Glomerular visceral epithelial cell (primary cell): ENCODE results near the gene MOV10L1.
A peak's percentile ranks its signal among the peaks of the same experiment; 100 is the strongest.

Experiments
- DNase-seq: peaks from one replicate; pipeline ENCODE4 v3.0.0-alpha.2; 2016; ENCODE audit errors: extremely low spot score

MOV10L1 gene

DNA sequence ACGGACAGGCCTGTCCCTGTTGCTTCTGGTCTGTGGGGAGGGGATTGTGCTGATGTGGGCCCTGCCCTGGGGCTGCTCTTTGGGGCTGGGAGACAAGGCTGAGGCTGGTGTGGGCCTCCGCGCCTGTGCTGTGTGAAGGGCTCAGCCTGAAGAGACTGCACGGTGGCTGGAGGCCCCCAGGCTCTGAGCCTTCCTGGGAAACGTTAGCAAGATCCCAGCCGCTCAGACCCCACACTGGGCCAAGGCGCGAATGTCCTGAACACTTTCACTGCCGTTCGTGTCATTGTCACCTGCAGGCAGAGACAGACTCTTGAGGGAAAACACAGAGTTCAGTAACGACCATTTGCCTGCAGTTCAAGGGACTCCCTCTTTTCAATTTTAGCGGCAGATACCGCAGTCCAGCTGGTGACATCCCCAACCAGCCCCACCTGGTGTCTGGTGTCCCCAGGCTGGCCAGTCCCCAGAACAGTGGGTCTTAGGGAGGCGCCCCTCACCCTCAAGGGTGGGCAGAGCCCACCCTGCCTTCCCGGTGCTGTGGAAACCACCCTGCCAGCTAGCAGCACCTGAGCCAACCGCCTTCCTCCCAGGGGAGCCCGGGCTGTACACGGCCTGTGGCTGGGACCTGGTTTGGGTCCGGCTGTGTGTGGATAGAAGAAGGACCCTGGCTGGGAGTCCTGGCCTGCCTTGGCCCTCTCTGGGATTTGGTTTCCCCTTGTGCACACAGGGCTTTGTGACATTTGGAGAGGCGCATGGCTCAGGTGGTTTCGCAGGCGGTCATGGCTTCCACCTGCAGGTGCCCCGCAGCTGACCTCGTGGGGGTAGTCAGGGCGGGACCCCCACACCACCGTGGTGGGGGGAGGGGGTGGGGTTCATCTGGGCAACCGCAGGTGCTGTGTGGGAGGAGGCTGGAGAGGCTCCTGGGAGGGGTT, 86.4 kb downstream of the MOV10L1 start:
- DNase-seq = no peak

DNA sequence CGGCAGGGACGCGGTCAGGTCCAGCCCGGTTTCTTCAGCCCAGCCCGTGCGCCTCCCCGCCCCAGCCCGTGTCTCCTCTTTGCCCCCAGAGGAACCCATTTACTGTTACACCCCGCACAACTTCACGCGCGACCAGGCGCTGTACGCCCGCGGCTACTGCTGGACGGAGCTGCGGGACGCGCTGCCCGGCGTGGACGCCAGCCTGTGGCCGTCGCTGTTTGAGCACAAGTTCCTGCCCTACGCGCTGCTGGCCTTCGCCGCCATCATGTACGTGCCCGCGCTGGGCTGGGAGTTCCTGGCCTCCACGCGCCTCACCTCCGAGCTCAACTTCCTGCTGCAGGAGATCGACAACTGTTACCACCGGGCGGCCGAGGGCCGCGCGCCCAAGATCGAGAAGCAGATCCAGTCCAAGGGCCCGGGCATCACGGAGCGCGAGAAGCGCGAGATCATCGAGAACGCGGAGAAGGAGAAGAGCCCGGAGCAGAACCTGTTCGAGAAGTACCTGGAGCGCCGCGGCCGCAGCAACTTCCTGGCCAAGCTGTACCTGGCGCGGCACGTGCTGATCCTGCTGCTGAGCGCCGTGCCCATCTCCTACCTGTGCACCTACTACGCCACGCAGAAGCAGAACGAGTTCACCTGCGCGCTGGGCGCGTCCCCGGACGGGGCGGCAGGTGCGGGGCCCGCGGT, 87.2 kb downstream of the MOV10L1 start:
- DNase-seq = no peak

DNA sequence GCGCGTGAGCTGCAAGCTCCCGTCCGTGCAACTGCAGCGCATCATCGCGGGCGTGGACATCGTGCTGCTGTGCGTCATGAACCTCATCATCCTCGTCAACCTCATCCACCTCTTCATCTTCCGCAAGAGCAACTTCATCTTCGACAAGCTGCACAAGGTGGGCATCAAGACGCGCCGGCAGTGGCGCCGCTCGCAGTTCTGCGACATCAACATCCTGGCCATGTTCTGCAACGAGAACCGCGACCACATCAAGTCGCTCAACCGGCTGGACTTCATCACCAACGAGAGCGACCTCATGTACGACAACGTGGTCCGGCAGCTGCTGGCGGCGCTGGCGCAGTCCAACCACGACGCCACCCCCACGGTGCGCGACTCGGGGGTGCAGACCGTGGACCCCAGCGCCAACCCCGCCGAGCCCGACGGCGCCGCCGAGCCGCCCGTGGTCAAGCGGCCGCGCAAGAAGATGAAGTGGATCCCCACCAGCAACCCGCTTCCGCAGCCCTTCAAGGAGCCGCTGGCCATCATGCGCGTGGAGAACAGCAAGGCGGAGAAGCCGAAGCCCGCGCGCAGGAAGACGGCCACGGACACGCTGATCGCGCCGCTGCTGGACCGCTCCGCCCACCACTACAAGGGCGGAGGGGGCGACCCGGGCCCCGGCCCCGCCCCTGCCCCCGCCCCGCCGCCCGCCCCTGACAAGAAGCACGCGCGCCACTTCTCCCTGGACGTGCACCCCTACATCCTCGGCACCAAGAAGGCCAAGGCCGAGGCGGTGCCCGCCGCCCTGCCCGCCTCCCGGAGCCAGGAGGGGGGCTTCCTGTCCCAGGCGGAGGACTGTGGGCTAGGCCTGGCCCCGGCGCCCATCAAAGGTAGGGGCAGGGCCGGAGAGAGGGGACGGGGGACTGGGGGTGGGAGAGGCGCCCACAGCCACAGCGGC, 88.0 kb downstream of the MOV10L1 start:
- DNase-seq = no peak

DNA sequence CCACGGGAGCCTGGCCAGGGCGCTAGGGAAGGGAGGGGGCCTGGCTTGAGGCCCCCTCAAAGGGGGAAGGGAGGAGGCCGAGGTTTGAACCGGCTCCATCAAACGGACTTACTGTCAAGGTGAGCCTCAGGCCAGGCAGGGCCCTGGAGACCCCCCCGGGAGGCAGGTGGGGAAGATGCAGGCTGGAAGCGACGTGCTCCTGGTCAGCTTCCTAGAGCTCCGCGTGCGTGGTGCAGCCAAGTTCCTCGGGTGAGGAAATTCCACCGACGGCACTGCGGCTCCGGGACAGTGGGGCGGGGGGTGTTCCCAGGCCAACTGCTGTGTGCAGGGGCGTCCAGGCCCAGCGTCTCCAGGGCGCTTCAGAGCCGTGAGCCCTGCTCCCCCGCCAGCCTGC, 88.7 kb downstream of the MOV10L1 start:
- no peak for DNase-seq

DNA sequence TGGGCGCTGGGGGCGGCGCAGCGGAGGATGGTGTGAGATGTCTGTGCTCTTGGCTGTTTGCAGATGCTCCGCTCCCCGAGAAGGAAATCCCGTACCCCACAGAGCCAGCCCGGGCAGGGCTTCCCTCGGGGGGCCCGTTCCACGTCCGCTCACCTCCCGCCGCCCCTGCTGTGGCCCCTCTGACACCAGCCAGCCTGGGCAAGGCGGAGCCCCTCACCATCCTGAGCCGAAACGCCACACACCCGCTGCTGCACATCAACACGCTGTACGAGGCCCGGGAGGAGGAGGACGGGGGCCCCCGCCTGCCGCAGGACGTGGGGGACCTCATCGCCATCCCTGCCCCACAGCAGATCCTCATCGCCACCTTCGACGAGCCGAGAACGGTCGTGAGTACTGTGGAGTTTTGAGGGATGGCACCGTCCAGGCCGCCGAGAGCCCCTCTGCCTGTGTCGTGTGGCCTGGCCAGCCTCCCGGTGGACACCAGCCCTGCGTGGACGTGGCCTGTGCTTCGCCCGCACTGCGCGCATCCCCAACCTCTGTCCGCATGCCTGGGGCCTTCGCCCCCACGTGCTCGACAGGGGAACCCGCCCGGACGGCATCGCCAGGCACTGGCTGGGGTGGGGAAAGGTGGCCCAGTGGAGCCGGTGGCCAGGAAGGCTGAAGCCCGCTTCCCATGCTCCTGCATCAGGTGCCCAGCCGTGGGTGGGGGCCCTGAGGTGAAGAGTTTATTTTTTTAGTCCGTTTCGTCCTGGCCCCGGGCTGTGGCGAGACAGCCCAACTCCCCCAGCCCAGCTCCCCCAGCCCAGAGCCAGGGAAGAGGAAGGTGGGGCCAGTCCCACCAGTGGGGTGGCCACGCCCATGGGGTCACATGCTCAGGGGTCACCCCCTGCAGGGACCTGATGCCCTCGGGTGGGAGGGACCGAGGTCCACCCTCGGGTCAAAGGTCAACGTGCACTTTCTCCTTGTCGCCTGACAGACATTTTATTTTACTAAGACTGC, 89.4 kb downstream of the MOV10L1 start:
- DNase-seq = no peak

DNA sequence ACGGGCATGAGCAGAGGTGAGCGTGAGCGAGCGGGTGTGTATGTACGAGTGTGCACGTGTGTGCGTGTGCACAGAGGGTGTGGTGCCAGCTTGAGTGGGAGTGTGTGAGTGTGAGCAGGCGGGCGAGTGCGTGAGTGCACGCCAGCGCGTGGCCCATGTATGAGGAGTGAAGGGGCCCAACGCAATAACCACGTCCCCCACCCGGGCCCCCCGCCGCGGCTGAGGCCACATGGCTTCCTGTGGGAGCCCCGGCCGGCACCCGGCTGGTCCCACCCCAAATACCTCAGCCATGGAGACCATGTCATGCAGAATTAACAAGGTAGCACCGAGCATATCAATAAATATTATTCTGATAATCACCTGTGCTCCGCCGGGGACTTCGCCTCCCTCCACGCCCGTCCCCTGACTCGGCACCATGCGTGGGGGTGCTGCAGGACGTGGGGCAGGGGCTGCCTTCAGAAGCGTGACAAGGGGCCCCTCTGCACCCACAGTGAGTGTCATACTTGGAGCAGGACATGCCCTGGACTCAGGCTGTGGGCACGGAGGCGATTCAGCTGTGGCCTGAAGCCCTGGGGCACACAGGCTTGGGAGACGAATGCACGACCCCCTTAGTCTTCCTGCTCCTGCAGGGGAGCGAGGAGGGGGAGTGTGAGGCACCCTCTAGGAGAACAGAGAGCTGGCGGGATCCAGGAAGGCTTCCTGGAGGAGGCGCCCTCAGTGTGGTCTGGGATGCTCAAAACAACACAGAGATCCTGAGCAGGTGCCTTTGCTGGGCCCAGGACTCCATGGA, 90.3 kb downstream of the MOV10L1 start:
- no peak for DNase-seq

DNA sequence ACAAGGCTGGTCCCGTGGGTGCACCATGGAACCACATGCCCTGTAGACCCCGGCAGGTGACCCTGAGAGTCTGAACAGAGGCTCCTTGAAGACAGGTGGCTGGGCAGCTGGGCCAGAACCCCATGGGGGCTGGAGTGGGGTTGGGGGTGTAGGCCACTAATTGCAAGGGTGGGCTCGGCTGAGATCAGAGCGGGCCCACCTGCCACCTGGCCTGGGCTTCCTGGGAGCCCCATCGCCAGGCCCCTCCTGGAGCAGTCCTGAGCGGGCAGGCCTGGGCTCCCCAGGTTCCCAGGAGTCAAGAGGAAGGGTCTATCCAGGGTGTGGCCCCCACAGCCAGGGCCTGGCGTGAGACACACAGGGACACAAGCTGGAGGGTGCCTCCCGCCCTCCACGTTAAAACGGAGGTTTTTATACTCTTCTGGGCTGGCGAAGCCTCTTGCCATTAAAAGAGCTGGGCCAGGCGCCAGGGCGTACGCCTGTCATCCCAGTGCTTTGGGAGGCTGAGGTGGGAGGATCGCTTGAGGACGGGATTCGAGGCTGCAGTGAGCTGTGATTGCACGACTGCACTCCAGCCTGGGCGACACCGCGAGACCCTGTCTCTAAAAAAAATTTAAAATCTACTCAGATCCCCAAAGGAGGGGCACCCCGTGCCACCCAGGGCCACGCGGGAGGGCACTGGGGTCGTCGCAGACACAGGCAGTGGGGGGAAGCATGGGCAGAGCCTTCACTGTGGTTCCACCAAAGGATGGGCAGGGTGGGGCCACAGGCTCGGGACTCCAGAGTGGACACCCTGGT, 91.1 kb downstream of the MOV10L1 start:
- no peak for DNase-seq

DNA sequence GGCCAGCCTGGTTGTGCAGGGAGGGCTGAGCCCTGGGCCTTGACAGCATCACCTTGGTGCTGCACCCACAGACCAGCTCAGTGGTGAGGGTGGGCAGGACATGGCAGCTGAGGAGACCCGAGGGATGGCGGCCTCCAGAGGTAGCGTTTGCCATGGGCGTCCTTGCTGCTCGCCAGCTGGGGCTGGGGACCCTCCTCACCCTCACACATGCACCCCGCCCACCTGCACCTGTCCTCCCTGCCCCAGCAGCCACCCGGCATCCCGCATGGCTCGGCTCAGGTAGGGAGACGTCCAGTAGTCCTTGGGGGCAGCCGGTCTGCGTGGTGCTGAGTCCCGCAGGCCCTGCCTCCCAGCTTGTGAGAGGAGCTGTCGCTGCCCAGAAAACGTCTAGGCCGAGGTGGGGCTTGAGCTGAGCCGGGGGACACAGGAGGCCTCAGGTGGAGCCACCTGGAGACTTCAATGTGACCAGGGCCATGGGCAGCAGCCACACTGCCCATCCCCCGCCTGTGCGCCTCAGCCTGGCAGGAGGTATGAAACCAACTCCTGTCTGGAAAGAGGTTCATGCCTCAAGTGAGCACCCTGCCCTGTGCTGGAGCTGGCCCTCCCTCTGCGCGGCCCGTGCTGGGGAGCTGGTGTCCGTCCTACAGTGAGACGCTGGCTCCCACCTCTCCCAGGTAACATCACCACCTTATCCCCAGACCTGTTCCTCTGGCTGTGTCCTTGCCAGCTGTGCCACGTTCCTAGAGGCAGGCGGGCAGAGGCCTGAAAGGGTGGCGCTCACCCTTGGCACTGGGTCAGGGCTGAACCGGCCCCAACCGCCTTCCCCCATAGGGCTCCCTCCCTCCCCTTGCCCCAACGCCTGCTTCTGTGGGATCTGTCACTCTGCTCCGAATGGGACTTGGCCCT, 92.6 kb downstream of the MOV10L1 start:
- DNase-seq = no peak

DNA sequence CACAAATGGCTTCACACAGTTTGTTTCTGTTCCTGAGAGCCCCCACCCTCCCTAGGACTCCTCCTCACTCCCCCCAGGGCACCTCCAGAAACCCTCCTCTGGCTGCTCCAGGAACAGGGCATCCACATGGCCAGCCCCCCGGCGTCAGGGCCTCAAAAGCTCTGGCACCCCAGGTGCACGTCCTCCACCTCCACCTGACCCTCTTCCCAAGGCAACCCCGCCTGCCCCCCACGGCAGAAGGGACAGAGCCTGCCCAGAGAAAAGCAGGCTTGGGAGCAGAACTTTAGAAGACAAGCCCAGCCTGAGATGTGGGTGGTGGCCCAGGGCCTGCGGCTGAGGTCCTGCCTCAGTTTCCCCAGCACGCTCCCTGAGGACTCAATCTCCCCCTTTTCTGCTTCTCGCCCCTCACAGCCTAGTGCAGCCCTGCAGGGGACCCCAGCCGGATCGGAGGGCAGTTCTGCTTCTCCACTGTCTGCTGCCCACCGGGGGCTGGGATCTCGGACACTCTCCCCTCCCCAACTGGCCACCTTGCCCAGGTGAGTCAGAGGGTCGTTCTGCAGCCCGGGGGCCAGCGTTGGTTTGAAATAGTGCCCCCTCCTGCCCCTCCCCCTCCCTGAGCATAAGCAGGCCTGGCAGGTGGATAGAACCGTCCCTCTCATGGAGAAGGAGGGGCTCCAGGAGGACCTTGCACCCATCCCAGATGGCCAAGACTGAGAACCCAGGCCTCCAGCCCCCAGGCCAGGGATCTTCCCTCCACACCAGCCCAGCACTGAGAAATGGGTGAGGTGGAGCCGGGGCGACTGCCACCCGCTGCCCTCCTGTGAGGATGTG, 93.5 kb downstream of the MOV10L1 start:
- DNase-seq = no peak

DNA sequence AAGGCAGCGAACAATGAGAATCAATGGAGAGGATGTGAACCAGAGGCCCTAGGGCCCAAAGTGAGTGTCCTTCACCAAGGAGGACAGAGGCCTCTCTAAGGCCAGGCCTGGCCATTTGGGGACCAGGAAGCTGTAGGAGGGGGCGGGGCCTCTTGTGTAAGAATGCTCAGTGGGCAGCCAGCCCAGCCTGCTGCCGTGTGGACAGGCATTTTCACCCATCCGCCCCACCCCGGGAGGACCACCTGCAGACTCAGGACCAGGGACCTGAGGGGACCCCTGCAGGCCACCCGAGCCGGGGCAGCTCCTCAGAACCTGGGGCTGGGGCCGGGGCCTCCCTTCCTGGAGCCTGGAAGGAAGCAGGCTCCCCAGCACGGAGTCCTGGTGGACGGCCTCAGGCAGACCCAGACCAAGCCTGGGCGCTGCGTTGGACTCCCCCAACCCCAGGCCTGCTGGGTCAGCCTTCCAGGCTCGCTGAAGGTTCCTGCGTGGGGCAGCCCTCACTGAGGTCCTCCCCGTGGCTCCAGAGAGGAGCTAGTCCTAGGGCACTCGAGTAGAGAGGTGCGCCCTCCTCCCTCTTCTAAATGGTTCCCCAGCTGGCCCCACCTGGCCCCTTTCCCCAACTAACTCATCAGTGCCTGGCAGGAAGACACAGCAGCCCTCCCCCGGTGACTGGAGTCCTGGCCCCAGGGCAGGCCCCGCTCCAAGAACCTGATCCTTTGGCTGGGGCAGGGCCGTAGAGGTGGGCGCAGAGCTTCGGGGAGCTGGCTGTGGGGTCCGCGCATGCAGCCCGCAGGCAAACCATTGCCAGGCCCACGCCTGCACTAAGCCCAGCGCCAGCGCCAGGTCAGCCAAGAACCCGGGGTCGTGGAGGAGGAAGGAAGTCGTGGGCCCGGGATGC, 94.4 kb downstream of the MOV10L1 start:
- peak; percentile 27 for DNase-seq

DNA sequence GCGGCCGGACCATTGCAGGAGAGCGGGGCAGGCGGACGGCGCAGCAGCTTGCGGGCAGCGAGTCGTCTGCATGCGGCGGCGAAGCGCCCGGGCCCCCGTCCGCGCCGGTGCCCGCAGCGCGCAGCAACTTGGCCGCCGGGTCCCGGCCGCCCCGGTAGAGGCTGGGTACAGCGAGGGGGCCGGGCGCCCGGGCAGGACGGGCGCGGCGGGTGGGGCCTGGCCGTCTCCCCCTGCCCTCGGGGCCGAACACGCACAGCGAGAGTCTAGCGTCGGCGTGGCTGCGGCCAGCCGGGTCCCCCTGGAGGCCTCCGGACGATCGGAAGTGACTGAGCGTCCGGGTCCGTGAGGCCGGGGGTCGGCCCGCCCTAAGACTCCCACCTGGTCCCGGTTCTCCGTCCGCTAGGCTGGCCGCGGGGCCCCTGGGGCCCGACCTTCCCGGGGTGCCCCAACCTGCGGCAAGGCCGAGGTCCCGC, 95.1 kb downstream of the MOV10L1 start:
- DNase-seq = no peak

DNA sequence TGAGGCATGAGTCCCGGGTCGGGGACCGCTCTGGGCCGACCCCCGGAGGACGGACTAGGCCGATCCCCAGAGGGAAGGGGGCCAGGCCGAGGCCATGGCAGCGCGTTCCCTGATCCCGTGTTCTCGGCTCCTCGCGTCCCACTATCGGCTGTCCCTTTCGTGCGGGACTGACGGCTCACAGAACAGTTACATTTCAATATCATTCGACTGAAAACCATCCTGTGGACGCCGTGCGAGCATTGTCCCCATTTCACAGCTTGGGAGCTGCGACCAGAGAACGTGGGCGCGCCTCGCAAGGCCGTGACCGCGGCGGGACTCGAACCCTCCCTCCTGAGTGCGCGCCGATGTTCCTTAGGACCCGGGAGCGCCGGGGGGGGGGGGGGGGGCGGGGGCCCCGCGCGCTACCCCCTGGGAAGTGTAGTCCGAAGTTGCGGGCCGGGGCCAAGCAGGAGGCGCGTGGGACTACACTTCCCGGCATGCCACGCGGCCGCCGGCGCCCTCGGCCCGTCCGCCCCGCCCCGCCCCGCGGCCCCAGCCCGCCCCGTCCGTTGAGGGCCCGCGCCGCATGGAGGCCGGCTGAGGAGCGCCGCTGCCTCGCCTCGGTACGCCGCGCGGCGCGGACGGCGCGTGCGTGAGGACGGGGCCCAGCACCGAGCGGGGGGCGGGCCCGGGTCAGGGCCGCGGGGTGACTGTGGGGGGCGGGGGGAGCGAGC, 95.7 kb downstream of the MOV10L1 start, which contains the start of gene TRABD:
Gene TRABD, plus strand, starts transcription at position 539 of the 713 bp plus-strand sequence. CDS start 7,148 bp downstream, outside the sequence.
- peak; percentile 93 for DNase-seq

DNA sequence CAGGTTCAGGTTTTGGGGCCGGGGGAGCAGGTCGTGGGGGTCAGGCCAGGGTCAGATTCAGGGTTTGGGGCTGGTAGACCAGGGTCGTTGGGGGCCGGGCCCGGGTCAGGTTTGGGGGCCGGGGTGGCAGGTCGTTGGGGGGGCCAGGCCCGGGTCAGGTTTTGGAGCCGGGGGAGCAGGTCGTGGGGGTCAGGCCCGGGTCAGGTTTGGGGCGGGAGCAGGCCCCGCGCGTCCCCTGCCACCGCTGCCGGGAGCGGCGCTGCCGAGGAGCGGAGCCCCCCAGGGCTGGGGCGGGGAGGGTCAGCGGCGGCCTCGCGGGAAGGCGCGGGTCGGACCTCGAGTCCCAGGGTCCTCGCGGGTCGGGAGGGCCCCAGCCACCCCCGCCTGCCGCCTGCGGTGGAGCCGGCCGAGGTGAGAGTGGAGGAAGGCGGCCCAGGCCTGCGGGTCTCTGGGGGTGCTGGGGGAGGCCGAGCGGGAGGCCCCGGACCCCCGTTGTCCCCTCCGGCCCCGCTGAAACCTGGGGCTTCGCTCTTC, 96.4 kb downstream of the MOV10L1 start:
- no peak for DNase-seq

DNA sequence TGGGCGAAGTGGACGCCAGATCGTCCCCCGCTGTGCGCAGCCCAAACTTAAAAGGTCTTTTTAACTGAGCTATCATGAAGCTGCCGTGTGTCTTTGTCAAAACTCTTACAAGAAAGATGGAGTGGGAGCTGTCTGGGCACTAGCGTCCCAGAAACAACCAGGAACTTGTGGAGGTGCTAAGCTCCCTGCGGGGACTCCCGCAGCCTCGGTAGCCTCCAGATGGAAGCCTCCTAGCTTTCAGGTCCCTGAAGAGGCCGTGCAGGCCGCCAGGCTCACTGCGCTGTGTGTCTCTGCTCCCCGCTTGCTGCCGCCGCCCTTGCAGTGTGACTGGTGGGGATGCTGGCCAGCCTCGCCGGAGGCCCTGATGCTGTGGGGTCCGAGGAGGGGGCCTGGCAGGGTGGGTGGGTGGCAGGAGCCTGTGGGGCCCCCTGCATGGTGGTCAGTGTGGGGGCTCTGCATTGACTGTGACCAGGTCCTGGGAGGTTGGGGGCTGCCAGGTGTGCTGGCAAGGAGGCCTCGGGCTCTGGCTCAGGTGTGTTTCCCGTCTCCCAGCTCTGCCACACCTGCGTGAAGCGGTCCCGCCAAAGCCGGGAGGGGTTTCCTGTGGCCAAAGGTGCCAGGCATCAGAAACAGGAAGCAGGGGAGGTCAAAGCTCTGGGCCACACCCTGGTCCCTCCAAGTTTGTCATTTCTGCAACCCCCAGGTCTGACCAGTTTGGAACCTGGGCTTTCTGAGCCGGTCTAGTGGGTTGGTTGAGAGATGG, 97.1 kb downstream of the MOV10L1 start:
- DNase-seq = no peak
